Metanephros (tissue), 1 donor: Measurements from ENCODE around the gene GPR55. TPM values are rescaled to one million over a fixed set of nuclear protein-coding genes. Genes with fewer than 3 reads are reported as not detected.

Experiments used
- total RNA-seq: library from RNA; depleted of rRNA; stranded (reverse); fragments of >200 nt; gene quantifications from one replicate; pipeline ENCODE4 v1.2.3, GENCODE V29; 2014

The GPR55 gene
- 0.18 TPM for total RNA-seq

GRCh38 chr2:230924470-230925341 lies at the start of gene GPR55:
Gene GPR55 (minus strand): TSS chr2:230925242. CDS start chr2:230910962, 14,280 bp downstream.

GRCh38 chr2:230864605-230865306 lies 60.3 kb downstream of the GPR55 start, which contains the start of gene ITM2C:
Gene ITM2C (plus strand): TSS chr2:230864942. CDS start chr2:230865026, 84 bp downstream.

Other genes with a start within 250 kb of the GPR55 start
- gene CAB39, start 212.4 kb downstream of the GPR55 start, total RNA-seq = 84.5 TPM
- 468 TPM for gene ITM2C, start 60.3 kb downstream of the GPR55 start, total RNA-seq
- not detected for gene SPATA3, start 70.9 kb upstream of the GPR55 start, total RNA-seq
- 3.0 TPM for gene C2orf72, start 112.3 kb upstream of the GPR55 start, total RNA-seq
- 72.2 TPM for gene PSMD1, start 131.6 kb upstream of the GPR55 start, total RNA-seq
- gene HTR2B, start 199.8 kb upstream of the GPR55 start, total RNA-seq = 16.9 TPM